Skeletal muscle cell (primary cell): ENCODE data around the gene CHST9.
"Not testable (repeated sequence)": the region's sequence is repeated elsewhere in the genome, so short reads cannot be mapped to it uniquely, and the experiment has no call there.

Experiments used
- DNase-seq: peaks from one replicate; pipeline ENCODE4 v3.0.0-alpha.2; 2010; ENCODE audit warnings: low read depth
- H3K4me3 ChIP-seq: 2 replicates; pipeline ENCODE4 v1.5.1; 2011; ENCODE audit warnings: low read depth, mild to moderate bottlenecking, control low read depth, low read length, moderate library complexity

CHST9 gene

DNA sequence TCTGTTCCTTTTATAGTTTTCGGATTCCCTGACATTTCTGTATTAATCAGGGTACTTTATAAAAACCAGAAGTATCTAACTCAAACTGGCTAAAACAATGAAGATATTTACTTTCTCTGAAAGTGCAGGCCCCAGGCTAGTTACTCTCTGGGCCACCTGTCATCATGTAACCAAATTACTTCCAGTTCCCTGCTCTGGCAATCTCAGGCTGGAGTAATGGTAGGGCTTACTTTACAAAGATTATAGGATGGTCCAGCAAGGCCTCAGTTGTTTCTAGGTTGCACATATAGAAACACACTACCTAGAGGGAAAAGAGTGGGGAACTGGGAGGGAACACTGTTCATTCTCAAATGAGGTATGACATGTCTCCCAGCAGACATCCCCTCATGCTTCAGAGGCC is 74.8 kb downstream of the CHST9 start:
- no peak overlapping the region for H3K4me3 ChIP-seq
- no peak for DNase-seq

DNA sequence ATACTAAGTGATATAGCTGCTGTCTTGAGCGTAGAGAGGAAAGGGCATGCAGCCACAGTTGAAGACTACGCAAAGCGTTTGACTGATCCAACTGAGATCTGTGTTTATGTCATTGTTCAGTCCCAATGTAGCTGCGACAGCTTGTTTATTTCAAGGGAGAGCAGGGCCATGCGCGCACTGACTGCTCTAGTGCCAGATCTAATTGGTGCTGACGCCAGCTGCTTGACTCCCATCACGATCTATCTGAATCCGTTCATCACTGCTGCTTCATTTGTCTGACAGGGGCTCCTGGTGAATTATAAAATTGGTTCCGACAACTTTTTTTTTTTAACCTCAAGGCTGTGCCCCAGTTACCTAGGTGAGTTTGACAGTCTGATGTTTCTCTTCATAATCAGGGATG is 75.7 kb downstream of the CHST9 start:
- DNase-seq: no peak

DNA sequence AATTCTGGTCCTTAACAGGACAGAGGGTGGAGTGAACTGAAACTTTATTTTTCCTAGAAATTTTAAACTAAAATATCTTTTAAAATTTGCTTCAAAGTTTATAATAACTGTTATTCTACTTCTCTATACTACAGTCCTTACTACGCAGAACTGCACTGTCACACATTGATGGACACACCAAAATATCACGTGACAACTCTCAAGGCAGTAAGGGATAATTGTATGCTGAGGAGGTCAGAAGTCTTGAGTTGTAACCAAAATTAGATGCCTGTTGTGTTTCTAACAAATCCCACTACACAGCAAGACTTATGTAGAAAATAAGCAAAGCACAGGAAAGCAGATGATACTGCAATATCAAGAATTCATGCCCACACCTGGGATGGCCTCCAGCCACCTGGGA is 76.3 kb downstream of the CHST9 start:
- DNase-seq: no peak
- H3K4me3 ChIP-seq: no peak overlapping the region

More for the DNA sequence above, 75.7 kb downstream of the CHST9 start:
- H3K4me3 ChIP-seq: no peak overlapping the region

DNA sequence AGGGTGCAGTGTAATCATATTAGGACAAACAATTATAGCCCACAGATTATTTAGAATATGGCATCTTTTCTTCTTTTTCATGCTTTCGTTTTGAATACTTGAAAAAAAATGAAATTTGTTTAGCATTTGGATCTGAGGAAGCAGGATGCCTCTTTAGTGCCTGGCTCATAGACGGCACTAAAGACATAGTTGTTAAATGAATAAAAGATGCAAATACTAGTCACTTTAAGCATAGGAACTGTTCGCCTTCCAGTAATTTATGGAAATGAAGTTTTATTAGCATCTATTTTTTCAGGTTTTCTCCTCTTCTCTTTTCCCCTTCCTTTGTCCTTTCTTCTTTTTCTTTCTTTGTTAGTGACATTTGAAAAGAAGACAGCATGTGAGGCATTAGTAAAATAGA is 80.4 kb downstream of the CHST9 start:
- no peak overlapping the region for H3K4me3 ChIP-seq
- no peak for DNase-seq

DNA sequence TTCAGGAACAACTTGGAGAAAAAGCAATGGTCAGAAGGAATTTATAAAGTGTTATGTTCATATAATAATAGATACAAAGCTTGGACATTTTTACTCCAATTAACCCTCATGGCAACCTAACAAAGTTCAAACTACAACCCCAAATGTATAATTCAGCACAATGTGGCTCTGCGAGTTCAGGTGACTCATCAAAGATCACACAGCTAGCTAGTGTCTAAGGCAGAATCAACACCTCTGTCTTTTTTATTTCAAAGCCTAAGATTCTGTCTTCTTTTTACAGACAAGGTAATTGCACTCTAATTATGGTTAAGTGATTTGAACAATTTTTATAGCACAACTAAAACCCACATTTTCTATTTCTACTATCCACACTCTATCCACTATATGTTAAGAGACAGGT is 90.5 kb downstream of the CHST9 start:
- DNase-seq: no peak

DNA sequence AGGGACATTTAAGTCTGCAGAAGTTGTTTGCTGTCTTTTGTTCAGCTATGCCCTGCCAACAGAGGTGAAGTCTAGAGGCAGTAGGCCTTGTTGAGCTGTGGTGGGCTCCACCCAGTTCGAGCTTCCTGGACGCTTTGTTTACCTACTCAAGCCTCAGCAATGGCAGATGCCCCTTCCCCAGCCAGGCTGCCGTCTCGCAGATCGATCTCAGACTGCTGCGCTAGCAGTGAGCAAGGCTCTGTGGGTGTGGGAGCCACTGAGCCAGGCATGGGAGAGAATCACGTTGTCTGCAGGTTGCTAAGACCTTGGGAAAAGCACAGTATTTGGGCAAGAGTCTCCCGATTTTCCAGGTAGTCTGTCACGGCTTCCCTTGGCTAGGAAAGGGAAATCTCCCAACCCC is 91.8 kb downstream of the CHST9 start:
- DNase-seq, H3K4me3 ChIP-seq: not testable (repeated sequence)

More for the DNA sequence above, 90.5 kb downstream of the CHST9 start:
- H3K4me3 ChIP-seq: no peak overlapping the region

DNA sequence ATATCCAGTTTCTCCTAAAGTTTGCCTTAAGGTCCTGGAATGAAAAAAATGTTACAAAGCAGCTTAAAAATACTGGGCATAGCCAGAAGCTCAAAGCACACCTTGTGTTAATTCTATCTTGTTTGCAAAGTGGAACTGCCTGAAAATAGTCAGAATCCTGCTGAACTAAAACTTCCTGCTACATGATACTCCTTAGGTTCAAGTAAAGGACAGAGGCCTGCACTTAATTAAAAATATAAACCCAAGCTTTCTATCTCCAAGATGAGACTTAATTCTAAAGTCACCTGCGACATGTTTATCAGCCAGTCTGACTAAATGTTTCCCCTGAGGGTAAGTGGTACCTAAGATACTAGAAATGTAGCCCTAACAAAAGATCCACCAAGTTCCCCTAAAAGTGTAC is 103.4 kb downstream of the CHST9 start:
- no peak overlapping the region for H3K4me3 ChIP-seq

DNA sequence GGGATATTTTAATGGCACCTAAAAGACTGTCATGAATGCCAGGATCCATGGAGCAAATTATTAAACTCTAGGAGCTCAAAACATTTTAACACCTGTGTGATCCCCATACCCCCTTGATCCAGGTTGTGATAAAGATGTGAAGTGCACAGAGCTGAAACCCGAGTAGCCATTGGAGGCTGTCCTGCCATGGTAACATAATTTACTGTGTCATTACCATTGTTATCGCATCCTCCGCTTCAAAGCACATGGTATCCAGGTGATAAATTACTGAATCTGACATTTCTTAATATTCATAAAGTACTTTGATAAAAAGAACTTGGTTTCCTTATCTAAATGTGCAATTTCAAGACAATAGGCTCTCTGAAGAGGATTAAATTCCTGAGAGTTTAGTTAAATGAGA is 109.3 kb downstream of the CHST9 start:
- DNase-seq: no peak

More for the DNA sequence above, 103.4 kb downstream of the CHST9 start:
- no peak for DNase-seq

DNA sequence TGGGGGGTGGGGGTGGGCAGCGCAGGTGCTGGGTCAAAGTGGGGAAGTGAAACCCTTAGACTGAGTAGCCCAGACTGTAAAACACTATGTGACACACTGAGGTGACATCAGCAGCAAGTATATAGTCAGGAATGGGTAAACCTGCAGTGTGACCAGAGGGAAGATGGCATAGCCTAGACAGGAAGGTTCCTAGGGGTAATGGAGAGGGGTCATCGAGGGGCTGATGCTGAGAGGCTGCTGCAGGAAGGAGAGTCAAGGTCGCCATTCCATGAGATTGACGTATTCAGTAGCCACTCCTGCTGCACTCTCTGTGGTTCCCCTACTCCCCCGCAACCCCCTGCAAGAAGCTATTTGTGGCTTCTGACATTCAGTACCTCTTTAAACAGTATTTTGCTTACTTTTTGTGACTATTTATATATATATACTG is 111.7 kb downstream of the CHST9 start:
- H3K4me3 ChIP-seq: no peak overlapping the region
- DNase-seq: no peak

More for the DNA sequence above, 109.3 kb downstream of the CHST9 start:
- no peak overlapping the region for H3K4me3 ChIP-seq

DNA sequence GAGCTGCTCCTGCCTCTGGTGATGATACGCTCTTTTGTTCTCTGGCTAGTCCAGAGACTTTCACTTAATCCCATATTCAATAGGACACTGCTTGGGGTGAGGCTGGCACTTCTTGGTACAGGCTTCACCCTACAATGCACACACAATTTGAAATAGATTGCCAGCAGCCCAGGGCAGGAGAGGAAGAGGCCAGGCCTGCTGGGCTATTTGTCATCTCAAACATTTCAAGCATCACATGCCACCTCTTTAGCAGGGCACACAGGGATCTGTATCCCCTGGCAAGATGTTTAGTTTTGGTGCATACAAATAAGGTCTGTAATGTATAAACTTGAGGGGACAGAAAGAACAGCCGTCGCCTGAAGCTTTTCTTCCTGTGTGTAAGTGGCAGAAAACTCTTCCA is 120.4 kb downstream of the CHST9 start:
- DNase-seq: no peak
- no peak overlapping the region for H3K4me3 ChIP-seq

DNA sequence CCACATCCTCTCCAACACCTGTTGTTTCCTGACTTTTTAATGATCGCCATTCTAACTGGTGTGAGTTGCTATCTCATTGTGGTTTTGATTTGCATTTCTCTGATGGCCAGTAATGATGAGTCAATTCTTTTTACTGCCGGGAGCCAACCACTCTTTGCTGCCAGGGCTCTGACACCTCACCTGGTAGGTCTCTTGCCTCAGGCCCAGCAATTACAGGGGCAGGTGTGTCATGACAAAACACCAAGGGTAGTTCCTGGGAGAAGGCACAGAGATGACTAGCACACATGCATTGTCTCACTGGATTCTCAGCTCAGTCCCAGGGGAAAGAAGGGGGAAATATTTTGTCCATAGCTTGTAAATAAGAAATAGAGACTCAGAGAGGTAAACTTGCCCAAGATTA is 122.3 kb downstream of the CHST9 start:
- no peak overlapping the region for H3K4me3 ChIP-seq
- DNase-seq: no peak

DNA sequence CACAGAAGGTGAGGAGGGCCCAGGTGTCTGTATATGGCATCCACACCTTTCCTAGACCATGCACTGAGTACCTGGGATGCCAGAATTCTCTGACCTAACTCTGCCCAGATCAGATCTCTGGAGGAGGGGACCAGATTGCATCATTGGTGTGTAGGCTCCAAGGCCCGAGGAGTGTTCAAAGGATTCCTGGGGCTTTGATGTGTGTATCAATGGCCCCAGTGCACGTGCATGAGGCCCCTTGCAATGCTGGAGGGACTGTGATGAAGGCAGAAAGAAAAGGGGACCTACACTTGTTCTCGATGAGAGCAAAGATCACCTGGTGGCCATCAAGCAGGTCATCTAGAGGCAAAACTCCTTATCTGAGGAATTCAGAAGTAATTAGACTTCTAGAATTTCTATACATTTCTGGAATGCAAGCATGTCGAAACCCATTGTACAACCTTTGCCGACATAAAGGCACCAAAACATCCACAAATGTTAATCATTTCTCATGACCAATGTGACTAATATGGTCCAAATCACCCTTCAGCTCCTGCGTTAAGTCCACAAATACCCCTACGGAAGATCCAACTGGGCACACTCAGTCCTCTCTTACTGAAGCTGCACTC is 123.5 kb downstream of the CHST9 start:
- no peak overlapping the region for H3K4me3 ChIP-seq
- DNase-seq: no peak

DNA sequence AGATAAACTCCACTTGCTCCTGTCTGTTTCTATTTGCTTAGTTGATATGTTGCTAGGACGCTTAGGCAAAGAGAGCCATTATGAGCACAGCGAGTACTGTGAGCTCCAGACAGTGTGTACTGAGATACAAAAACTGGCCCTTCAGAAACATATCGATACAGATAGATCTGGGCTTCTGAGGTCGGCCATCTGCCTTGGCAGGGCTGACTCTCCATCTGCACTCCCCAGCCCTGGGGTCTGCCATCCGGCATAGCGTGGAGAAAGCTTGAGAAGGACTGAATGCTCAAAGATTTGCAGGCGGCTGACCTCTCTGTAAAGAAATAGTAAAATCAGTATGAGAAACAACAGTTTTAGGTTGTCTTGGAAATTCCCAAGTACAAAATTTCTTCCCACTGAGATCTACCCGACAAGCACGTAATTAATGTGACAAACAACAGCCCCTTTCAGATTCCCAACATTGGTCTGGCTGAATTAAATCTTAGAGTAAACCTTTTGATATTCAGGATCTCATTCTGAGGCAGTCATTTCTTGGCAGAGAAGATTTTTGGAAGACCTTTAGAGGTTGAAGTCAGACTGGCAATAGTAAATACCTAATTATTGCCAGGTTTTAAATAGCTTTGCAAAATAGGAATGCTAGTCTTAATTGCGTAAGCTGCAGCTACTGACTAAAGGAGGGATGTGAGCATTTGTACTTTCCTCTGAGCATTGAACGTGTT is 127.4 kb downstream of the CHST9 start:
- no peak overlapping the region for H3K4me3 ChIP-seq
- DNase-seq: no peak

DNA sequence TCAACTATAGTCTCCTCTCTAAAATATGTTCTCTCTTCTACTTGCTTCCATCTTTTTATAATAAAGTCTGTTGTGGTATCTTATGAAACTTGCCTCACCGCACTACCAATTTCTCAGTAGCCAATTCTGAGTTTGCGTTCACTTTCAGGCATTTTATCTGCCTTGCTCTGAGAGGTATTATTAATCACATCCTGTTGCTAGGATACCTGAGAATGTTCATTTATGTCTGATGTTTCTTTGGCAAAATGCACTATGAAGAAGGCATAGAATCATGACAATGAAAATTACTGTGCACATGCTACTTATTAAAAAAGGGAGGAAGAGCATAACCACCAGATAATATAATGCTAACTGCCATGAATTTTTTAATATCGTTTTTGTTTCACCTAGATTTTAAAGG is 130.2 kb downstream of the CHST9 start:
- no peak for DNase-seq
- H3K4me3 ChIP-seq: no peak overlapping the region

DNA sequence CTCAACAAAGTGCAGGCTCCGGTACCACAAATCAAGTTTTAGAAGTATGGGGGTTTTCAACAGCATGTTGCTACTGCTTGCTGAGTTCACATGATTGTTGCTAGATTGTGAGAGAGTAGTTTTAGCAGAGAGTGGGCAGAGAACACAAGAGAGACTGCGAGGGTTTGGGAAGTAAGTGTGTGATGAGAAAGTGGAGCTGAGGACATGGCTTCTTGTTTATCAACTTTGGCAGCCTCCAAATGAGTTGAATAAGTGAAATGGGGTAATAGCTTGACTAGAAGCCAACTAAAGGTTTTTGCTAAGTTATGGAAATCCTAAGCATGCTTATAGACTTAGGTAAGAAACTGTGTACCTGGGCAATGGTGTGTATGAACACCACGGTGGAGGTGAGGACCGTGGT is 135.1 kb downstream of the CHST9 start:
- DNase-seq: no peak
- no peak overlapping the region for H3K4me3 ChIP-seq

DNA sequence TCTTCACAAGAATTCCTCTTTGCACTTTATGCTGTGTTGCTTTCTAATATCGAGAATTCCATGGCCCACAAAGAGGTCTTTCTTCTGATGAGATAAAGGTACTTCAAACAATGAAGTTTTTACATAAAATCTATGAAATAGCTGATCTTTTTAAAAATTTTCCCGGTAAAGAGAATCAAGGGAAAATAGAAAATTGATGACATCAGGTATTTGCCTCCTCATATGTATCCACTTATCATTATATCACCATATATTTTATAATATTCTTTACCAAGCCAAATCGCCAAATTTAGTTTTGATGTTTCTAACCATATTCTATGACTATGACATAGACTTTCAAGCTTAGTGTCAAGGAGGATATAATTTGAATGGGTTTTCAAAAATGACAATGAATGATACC is 139.8 kb downstream of the CHST9 start:
- no peak overlapping the region for H3K4me3 ChIP-seq

DNA sequence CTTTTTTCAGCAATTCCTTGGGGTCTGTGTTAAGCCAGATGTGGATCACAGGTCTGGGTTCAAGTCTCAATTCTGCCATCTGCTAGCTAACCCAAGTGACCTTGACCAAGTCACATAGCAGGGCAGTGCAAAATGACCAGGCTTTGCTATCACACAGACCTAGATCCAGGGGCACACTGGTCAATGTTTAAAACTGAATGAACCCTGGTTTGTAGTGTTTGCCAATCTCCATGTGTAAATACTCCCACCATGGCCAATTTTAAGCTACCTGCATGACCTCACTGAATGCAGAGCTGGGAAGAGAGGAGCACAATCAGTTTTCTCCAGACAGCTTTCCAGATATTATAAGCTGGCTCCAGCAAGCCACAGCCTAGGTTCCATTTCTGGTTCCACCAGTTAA is 142.9 kb downstream of the CHST9 start:
- H3K4me3 ChIP-seq: no peak overlapping the region
- no peak for DNase-seq

More for the DNA sequence above, 139.8 kb downstream of the CHST9 start:
- DNase-seq: no peak

DNA sequence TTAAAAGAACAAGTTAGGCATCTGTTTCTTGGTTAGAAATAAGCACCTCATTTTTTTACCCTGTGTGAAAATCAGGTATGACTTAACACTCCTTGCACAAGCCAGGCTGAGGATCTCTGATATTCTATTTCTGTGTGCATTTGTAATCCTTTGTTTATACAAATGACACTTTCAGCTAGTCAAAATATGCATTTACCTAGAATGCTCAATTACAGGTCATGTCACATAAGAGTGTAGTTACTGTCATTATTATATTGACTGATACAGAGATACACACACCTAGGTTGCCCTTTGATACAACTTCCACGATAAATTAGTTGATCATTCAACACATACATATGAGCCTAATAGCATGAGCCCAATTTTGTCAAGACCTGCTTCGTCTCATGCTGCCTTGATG is 144.3 kb downstream of the CHST9 start:
- no peak overlapping the region for H3K4me3 ChIP-seq
- no peak for DNase-seq

DNA sequence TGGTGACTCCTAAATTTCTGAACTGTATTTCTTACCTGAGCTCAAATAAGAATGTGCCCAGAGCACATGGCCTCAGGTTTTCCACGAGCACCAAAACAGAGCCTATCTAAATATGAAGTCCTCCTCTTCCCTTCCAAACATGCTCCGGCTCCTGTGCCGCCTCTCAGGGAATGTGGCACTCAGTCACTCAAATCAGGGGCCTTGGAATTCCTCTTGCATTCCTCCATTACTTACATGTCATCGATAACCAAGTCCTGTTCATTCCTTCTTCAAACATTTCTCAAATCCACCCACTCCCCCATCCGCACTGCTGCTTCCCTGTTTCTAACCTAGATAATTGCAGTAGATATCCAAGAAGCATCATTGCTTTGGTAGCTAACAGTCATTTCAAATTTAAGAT is 151.4 kb downstream of the CHST9 start:
- H3K4me3 ChIP-seq: no peak overlapping the region
- no peak for DNase-seq

DNA sequence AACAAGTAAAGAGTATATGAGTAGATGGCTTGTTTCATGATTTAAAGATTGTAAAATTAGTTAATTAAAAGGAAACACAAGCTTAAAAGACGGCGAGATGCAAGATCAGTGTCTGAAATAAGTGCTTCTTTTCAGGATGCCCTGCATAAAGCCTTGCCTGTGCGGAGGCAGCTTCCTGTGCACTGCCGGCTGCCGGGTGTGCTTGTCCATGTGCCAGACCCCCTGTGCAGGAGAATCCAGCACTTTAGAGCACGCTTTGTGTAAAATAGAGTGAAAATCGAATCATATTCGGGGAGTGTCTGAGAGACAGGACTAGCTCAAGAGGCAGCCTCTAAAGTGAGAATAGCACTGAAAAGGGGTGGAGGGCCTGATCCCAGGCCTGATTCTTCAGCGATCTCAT is 154.7 kb downstream of the CHST9 start:
- no peak overlapping the region for H3K4me3 ChIP-seq
- no peak for DNase-seq

DNA sequence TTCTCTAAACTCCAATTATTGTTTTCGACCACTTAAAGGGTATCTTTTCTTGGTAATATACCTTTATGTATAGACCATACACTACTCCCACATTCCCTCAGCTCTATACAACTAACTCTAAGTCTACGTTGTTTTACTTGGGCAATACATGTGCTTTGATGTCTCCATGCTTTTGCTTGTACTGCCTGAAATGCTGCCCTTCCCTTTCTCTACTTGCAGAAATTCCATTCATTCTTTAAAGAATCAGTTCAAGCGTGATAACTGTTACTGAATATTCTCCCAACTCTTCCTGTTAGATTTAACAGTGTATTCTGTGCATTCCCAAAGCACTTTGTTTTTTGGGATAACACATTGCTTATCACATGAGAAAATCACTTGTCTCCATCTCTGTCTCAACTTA is 162.6 kb downstream of the CHST9 start:
- no peak for DNase-seq
- no peak overlapping the region for H3K4me3 ChIP-seq
